Measurements from ENCODE around the gene RNF208. TPM values are rescaled to one million over a fixed set of nuclear protein-coding genes. Genes with fewer than 3 reads are reported as not detected.

Gene RNF208
- total and polyA plus RNA-seq, 2 donors (not counting 1 experiment from before 2014, with no cell fraction given) = 1.1 to 1.4 TPM

DNA sequence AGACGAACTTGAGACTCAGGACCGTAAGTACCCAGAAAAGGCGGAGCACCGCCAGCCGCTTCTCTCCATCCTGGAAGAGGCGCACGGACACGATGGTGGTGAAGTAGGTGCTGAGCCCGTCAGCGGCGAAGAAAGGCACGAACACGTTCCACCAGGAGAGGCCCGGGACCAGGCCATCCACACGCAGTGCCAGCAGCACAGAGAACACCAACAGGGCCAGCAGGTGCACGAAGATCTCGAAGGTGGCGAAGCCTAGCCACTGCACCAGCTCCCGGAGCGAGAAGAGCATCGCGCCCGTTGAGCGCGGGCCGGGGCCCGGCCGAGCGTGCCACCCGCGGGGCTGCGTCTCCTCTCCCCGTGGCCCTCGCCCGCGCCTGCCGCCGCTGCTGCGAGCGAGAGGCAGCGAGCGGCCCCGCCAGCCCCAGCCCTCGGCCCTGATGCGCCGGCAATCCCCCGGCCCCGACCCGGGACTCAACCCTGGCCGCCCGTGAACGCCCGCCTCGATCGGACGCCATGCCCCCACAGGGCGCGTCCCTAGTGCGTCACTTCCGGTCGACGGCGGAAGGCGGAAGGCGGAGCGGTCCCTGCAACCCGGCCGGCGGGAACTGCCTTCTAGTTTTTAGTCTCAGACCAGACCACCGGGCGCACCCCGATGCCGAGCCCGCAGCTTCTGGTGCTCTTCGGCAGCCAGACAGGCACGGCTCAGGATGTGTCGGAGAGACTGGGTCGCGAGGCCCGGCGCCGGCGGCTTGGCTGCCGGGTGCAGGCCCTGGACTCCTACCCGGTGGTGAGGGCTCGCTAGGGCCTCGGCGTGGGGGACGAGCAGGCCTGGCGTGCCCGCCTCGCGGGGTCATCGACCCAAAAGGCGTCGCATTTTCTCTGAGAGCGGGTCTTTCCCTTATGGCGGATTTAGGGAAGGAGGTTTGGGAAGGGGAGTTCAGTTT lies 16.6 kb downstream of the RNF208 start, which contains the start of the genes NDOR1 and TMEM203:
TSS of gene NDOR1 (plus strand) at position 575 of the 944 bp plus-strand sequence. CDS start at position 653, 78 bp downstream.
TSS of gene TMEM203 (minus strand) at position 523 of the 944 bp plus-strand sequence. CDS start at position 289, 234 bp downstream.
- peak; percentile 35 for ATAC-seq (ENCODE audit: low read depth)
- peak within 1 kb of the TSS; percentile 73 to 89 for H3K27ac ChIP-seq (ENCODE audit: low read length in 2 of 2)
- WGBS (ENCODE audit: insufficient coverage) = under 1% methylated on average over 98 of the region's 98 CpGs
- peak within 1 kb of the TSS; percentile 84 for H3K9ac ChIP-seq (ENCODE audit: low read length)
- peak within 1 kb of the TSS; percentile 85 for H3K4me2 ChIP-seq (replicated peaks; ENCODE audit: low read depth, low read length, poor library complexity, severe bottlenecking)
- CTCF ChIA-PET = interaction anchor here (1.2 to 1.6 kb wide), 2 partner anchors 18 to 22 kb away, joined by 3 to 4 read pairs; partner anchors contain the start of gene RNF224
- Mint-ChIP-seq H3K27ac (peak within 1 kb of the TSS; percentile 90), H3K9me3 (ENCODE audit: insufficient read depth) (no peaks in the 10 kb centered on the region), H3K4me3 (peak within 1 kb of the TSS; percentile 93), H3K4me1 (peaks cover 46% of the 10 kb centered on the region), H3K27me3 (no peaks in the 10 kb centered on the region)
- H4K20me1 ChIP-seq (ENCODE audit: control insufficient read depth, insufficient read depth, low read length, poor library complexity, severe bottlenecking) = peaks cover 43% of the 10 kb centered on the region
- peak within 1 kb of the TSS; percentile 88 for H2AFZ ChIP-seq (ENCODE audit: insufficient read depth, low read depth, low read length, poor library complexity, severe bottlenecking)
- peaks cover 61% of the 10 kb centered on the region for H3K79me2 ChIP-seq (ENCODE audit: control insufficient read depth, insufficient read depth, low read length)
- TF ChIP-seq, protein P1, sequence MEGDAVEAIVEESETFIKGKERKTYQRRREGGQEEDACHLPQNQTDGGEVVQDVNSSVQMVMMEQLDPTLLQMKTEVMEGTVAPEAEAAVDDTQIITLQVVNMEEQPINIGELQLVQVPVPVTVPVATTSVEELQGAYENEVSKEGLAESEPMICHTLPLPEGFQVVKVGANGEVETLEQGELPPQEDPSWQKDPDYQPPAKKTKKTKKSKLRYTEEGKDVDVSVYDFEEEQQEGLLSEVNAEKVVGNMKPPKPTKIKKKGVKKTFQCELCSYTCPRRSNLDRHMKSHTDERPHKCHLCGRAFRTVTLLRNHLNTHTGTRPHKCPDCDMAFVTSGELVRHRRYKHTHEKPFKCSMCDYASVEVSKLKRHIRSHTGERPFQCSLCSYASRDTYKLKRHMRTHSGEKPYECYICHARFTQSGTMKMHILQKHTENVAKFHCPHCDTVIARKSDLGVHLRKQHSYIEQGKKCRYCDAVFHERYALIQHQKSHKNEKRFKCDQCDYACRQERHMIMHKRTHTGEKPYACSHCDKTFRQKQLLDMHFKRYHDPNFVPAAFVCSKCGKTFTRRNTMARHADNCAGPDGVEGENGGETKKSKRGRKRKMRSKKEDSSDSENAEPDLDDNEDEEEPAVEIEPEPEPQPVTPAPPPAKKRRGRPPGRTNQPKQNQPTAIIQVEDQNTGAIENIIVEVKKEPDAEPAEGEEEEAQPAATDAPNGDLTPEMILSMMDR (IDR thresholded peaks at IDR 0.05) = no peak
- TF ChIP-seq EZH2 (IDR thresholded peaks at IDR 0.05; ENCODE audit: borderline replicate concordance, insufficient read depth, low read depth, low read length, poor library complexity, severe bottlenecking) = no peak
- peaks cover 0 to 5% of the 10 kb centered on the region in 2 experiments for H3K36me3 ChIP-seq (replicated peaks in 1 of 2; ENCODE audit: control extremely low read depth in 1 of 2, control insufficient read depth in 1 of 2, extremely low read depth in 1 of 2, insufficient read depth in 2 of 2, low read length in 1 of 2)
- peaks cover 37 to 50% of the 10 kb centered on the region in 2 donors for H3K4me1 ChIP-seq (ENCODE audit: control insufficient read depth in 2 of 2, insufficient read depth in 2 of 2, low read length in 2 of 2)
- POLR2A ChIA-PET = interaction anchor here (1.1 to 2.1 kb wide), 4 partner anchors 16 to 76 kb away, joined by 3 to 10 read pairs (median 4); partner anchors contain the start of genes ANAPC2, RNF208 and SSNA1
- H3K27me3 ChIP-seq (replicated peaks in 1 of 4; ENCODE audit: control extremely low read depth in 1 of 4, control insufficient read depth in 3 of 4, insufficient read depth in 4 of 4, low read length in 3 of 4) = no peaks in the 10 kb centered on the region
- H3K9me3 ChIP-seq (ENCODE audit: control extremely low read depth in 1 of 3, control insufficient read depth in 2 of 3, insufficient read depth in 1 of 3, low read length in 2 of 3) = no peaks in the 10 kb centered on the region
- intact Hi-C loops (cut with micrococcal nuclease) = loop anchor here (1.0 to 10.0 kb wide), 4 partner anchors 17 to 321 kb away; partner anchors contain the start of genes ANAPC2, SSNA1 and TRAF2
- H3K4me3 ChIP-seq (ENCODE audit: control extremely low read depth in 1 of 5, extremely low read depth in 1 of 5, insufficient read depth in 1 of 5, low read depth in 2 of 5, low read length in 4 of 5) = peak within 1 kb of the TSS; percentile 66 to 96 (median 86)
- DNase-seq = peak; percentile 94

Data from B cell (primary cell).